A549 (cell line): ENCODE results near the gene GNAI2. TPM values are rescaled to one million over a fixed set of nuclear protein-coding genes. Genes with fewer than 3 reads are reported as not detected.

Source experiments
- ATAC-seq, 2 experiments: fragments of 200-7000 bp in 1 of 2; fragments of >200 bp in 1 of 2; cut with Nextera tagmentation in 1 of 2; cut with Tn5 transposase in 1 of 2; 3 replicates each; pipeline versions ENCODE4 v1.8.0 to v1.9.1; 2018 to 2020; ENCODE audit warnings: mild to moderate bottlenecking in 1 of 2, moderate library complexity in 1 of 2
- CTCF ChIA-PET: fragments of 300-600 bp; sonication (Branson Sonifier 250); formaldehyde crosslinking; extraction: SDS; loops from one replicate; lab custom pipeline; 2021; ENCODE audit warnings: antibody characterized with exemption, inconsistent platforms; lab: Yijun Ruan, JAX
- POLR2A ChIA-PET: fragments of 350-600 bp; formaldehyde crosslinking; extraction: SDS; loops from one replicate; lab custom pipeline; 2021; ENCODE audit warnings: antibody characterized with exemption, inconsistent platforms; lab: Yijun Ruan, JAX
- DNase-seq, 2 experiments: peaks; one replicate each; pipeline versions ENCODE4 v3.0.0 to v3.0.0-alpha.2; 2011 to 2016; ENCODE audit warnings: low read depth in 1 of 2, low spot score in 1 of 2
- FAIRE-seq: peaks from 2 replicates; lab custom pipeline; 2011; peaks lifted over from hg19 to GRCh38; lab: Jason Lieb, UNC
- H3K27ac ChIP-seq, 2 experiments: fragments of >200 bp; sonication (Bioruptor Twin); formaldehyde crosslinking; 3 replicates each; pipeline ENCODE4 v1.5.1; 2016 to 2017
- H3K4me1 ChIP-seq: fragments of >200 bp; sonication (Bioruptor Twin); formaldehyde crosslinking; 3 replicates; pipeline ENCODE4 v1.6.1; 2016
- H3K4me2 ChIP-seq: fragments of >200 bp; sonication (Bioruptor Twin); formaldehyde crosslinking; 3 replicates; pipeline ENCODE4 v1.6.1; 2016
- H3K4me3 ChIP-seq: fragments of >200 bp; sonication (Bioruptor Twin); formaldehyde crosslinking; 3 replicates; pipeline ENCODE4 v1.5.1; 2016
- H3K9me3 ChIP-seq: fragments of >200 bp; sonication (Bioruptor Twin); formaldehyde crosslinking; 3 replicates; pipeline ENCODE4 v1.6.1; 2016
- BHLHE40 ChIP-seq: IDR thresholded peaks from 2 replicates; pipeline ENCODE4 v1.6.1; 2012; ENCODE audit warnings: low read depth, low read length, inconsistent platforms
- CHD2 ChIP-seq: fragments of 150-350 bp; IDR thresholded peaks from 2 replicates; pipeline ENCODE4 v1.6.1; 2014; ENCODE audit warnings: low read length; ENCODE audit not compliant: partially characterized antibody
- CHD4 ChIP-seq: fragments of 200-600 bp; sonication (generic); IDR thresholded peaks from 2 replicates; pipeline ENCODE4 v1.6.1; 2016; ENCODE audit warnings: antibody characterized with exemption, mild to moderate bottlenecking, borderline replicate concordance
- EHF ChIP-seq: fragments of 250-450 bp; sonication (Bioruptor Pico); IDR thresholded peaks from 2 replicates; pipeline ENCODE4 v1.5.0; 2020; ENCODE audit warnings: mild to moderate bottlenecking
- EHMT2 ChIP-seq: fragments of 200-600 bp; sonication (generic); IDR thresholded peaks from 2 replicates; pipeline ENCODE4 v1.6.1; 2016; ENCODE audit warnings: antibody characterized with exemption, low read depth, mild to moderate bottlenecking, moderate library complexity
- EP300 ChIP-seq, 2 experiments: fragments of >200 bp; sonication (Bioruptor Twin); formaldehyde crosslinking; IDR thresholded peaks; 2 replicates in 1 of 2; 3 replicates in 1 of 2; pipeline ENCODE4 v1.6.1; 2016 to 2017
- FOSL2 ChIP-seq, 2 experiments: fragments of 450-650 bp in 1 of 2; fragments of >200 bp in 1 of 2; sonication (Bioruptor Twin) in 1 of 2; formaldehyde crosslinking; IDR thresholded peaks; 2 replicates each; pipeline versions ENCODE4 v1.5.0 to v1.6.1; 2016 to 2020; ENCODE audit warnings: mild to moderate bottlenecking in 1 of 2, moderate library complexity in 1 of 2
- HMGXB4 ChIP-seq: fragments of 250-450 bp; sonication (Bioruptor Pico); IDR thresholded peaks from 2 replicates; pipeline ENCODE4 v1.5.0; 2021; ENCODE audit warnings: mild to moderate bottlenecking, moderate library complexity, borderline replicate concordance
- MYC ChIP-seq: IDR thresholded peaks from 2 replicates; pipeline ENCODE4 v1.6.1; 2012; ENCODE audit warnings: mild to moderate bottlenecking, inconsistent platforms, low read length, improper control_type of control experiment, borderline replicate concordance
- NFE2L2 ChIP-seq: fragments of 150-350 bp; conservative IDR thresholded peaks from 2 replicates; pipeline ENCODE4 v1.6.1; 2014; ENCODE audit warnings: low read length
- RCOR1 ChIP-seq: fragments of 150-350 bp; IDR thresholded peaks from 2 replicates; pipeline ENCODE4 v1.6.1; 2014; ENCODE audit warnings: antibody characterized with exemption, low read length, low read depth
- REST ChIP-seq: fragments of 200-600 bp; sonication (generic); IDR thresholded peaks from 2 replicates; pipeline ENCODE4 v1.6.1; 2016; ENCODE audit warnings: antibody characterized with exemption, mild to moderate bottlenecking, moderate library complexity
- RFX5 ChIP-seq: fragments of 450-650 bp; IDR thresholded peaks from 2 replicates; pipeline ENCODE4 v1.7.1; 2014; ENCODE audit warnings: antibody characterized with exemption, mild to moderate bottlenecking, moderate library complexity
- SMC3 ChIP-seq: fragments of >200 bp; sonication (Bioruptor Twin); formaldehyde crosslinking; IDR thresholded peaks from 3 replicates; pipeline ENCODE4 v1.6.1; 2018; ENCODE audit warnings: inconsistent platforms
- USF2 ChIP-seq: fragments of 450-650 bp; IDR thresholded peaks from 2 replicates; pipeline ENCODE4 v1.6.1; 2014; ENCODE audit warnings: antibody characterized with exemption
- ZFP36 ChIP-seq: fragments of 450-650 bp; IDR thresholded peaks from 2 replicates; pipeline ENCODE4 v1.6.1; 2014; ENCODE audit warnings: borderline replicate concordance; ENCODE audit not compliant: partially characterized antibody
- ZNF302 ChIP-seq: fragments of 250-450 bp; sonication (Bioruptor Pico); IDR thresholded peaks from 2 replicates; pipeline ENCODE4 v1.9.0; 2021; ENCODE audit warnings: inconsistent platforms, mild to moderate bottlenecking, moderate library complexity
- ZSCAN20 ChIP-seq: fragments of 250-450 bp; sonication (Bioruptor Pico); IDR thresholded peaks from 2 replicates; pipeline ENCODE4 v1.8.0; 2022; ENCODE audit warnings: mild to moderate bottlenecking, moderate library complexity
- WGBS: methylation state at CpG from one replicate; pipeline ENCODE4 v1.1.6; 2017; ENCODE audit errors: missing lambda C conversion rate; 5-methylcytosine and 5-hydroxymethylcytosine counted together
- polyA plus RNA-seq, 4 experiments: library from polyadenylated mRNA; depleted of rRNA in 3 of 4; stranded (reverse); fragments of >200 nt; fragmentation: RNase III in 1 of 4; extraction: RNeasy Plus Mini Kit Qiagen cat#74134 plus additional on column Dnase treatment in 1 of 4; gene quantifications; 2 replicates in 3 of 4; 3 replicates in 1 of 4; pipeline ENCODE4 v1.2.3, GENCODE V29; 2011 to 2017

The GNAI2 gene
- polyA plus RNA-seq, 2 of the 4 experiments (the other 2 are of a cell fraction) = 47.4 to 67.8 TPM

- Histone ChIP-seq H3K4me3 (no peak overlapping the region), H3K9me3 (no peaks in the 10 kb centered on the region), H3K27ac (no peak overlapping the region), H3K4me2 (no peak overlapping the region), H3K4me1 (peaks cover 32% of the 10 kb centered on the region)
- 100% methylated on average over 2 of the region's 4 CpGs for WGBS
- no peak for FAIRE-seq
- TF ChIP-seq HMGXB4 (CRISPR knock-in tag) (no peak), MYC (no peak), REST (no peak), SMC3 (no peak), NFE2L2 (no peak), EHMT2 (no peak), RFX5 (no peak), EHF (CRISPR knock-in tag) (no peak)
- no peak for ATAC-seq
- DNase-seq = no peak
- CTCF ChIA-PET = interaction anchor here (1.2 to 7.8 kb wide), 5 partner anchors 9 to 47 kb away, joined by 4 to 55 read pairs (median 5); no protein-coding TSS in a partner anchor
- POLR2A ChIA-PET = no interaction called here
Observed at GRCh38 chr3:50241163-50241562, 5.2 kb downstream of the GNAI2 start.

GRCh38 chr3:50241713-50242380 is 5.8 kb downstream of the GNAI2 start:
- Histone ChIP-seq H3K4me3 (no peak overlapping the region), H3K4me1 (peaks cover 35% of the 10 kb centered on the region), H3K27ac (no peak overlapping the region), H3K9me3 (no peaks in the 10 kb centered on the region), H3K4me2 (no peak overlapping the region)
- 93% methylated on average over 3 of the region's 7 CpGs for WGBS
- TF ChIP-seq USF2 (no peak), MYC (no peak), ZNF302 (no peak), FOSL2 (IDR thresholded peaks at IDR 0.05) (no peak), FOSL2 (CRISPR knock-in tag; IDR thresholded peaks at IDR 0.05) (no peak), ZSCAN20 (CRISPR knock-in tag) (no peak), RCOR1 (no peak), BHLHE40 (no peak), EP300 (IDR thresholded peaks at IDR 0.05) (no peak), CHD2 (no peak), CHD4 (no peak), ZFP36 (no peak)
- CTCF ChIA-PET = interaction anchor here (1.6 to 7.8 kb wide), 4 partner anchors 8 to 47 kb away, joined by 4 to 55 read pairs (median 16); no protein-coding TSS in a partner anchor
- FAIRE-seq = no peak
- ATAC-seq = no peak
- DNase-seq = no peak
- POLR2A ChIA-PET = no interaction called here
